GM23338 (cell line): ENCODE results near the gene SLC22A3. TPM values are rescaled to one million over a fixed set of nuclear protein-coding genes. Genes with fewer than 3 reads are reported as not detected.

Experiments used
- ATAC-seq: fragments of 200-7000 bp; cut with Tn5 transposase; 3 replicates; pipeline ENCODE4 v1.9.1; 2020
- DNase-seq: peaks from one replicate; pipeline ENCODE4 v3.0.0-alpha.2; 2015; ENCODE audit warnings: low spot score
- H2AFZ ChIP-seq: fragments of 200-600 bp; sonication (generic); 2 replicates; pipeline ENCODE4 v1.8.0; 2016; ENCODE audit warnings: antibody characterized with exemption, mild to moderate bottlenecking, moderate library complexity
- H3F3A ChIP-seq: fragments of 200-600 bp; sonication (generic); replicated peaks from 2 replicates; pipeline ENCODE4 v1.8.0; 2017; ENCODE audit warnings: antibody characterized with exemption, mixed run types, low read depth
- H3K27ac ChIP-seq: fragments of 200-600 bp; sonication (generic); 2 replicates; pipeline ENCODE4 v1.6.1; 2016; ENCODE audit warnings: low read depth
- H3K27me3 ChIP-seq: fragments of 200-600 bp; sonication (generic); 2 replicates; pipeline ENCODE4 v1.8.0; 2016; ENCODE audit warnings: mild to moderate bottlenecking, mixed run types, moderate library complexity; ENCODE audit not compliant: insufficient read depth
- H3K36me3 ChIP-seq: fragments of 200-600 bp; sonication (generic); 2 replicates; pipeline ENCODE4 v1.8.0; 2016; ENCODE audit warnings: mild to moderate bottlenecking; ENCODE audit not compliant: insufficient read depth
- H3K4me1 ChIP-seq: fragments of 200-600 bp; sonication (generic); 2 replicates; pipeline ENCODE4 v1.8.0; 2016; ENCODE audit warnings: mild to moderate bottlenecking, moderate library complexity; ENCODE audit not compliant: insufficient read depth
- H3K4me2 ChIP-seq: fragments of 200-600 bp; sonication (generic); 2 replicates; pipeline ENCODE4 v1.7.1; 2017; ENCODE audit warnings: mixed run types
- H3K4me3 ChIP-seq: fragments of 200-600 bp; sonication (generic); 2 replicates; pipeline ENCODE4 v1.6.1; 2016; ENCODE audit warnings: mixed run types
- H3K79me2 ChIP-seq: fragments of 200-600 bp; sonication (generic); replicated peaks from 2 replicates; pipeline ENCODE4 v1.8.0; 2017; ENCODE audit warnings: mild to moderate bottlenecking; ENCODE audit not compliant: insufficient read depth
- H3K9me2 ChIP-seq: fragments of 200-600 bp; sonication (generic); 2 replicates; pipeline ENCODE4 v1.8.0; 2017; ENCODE audit not compliant: insufficient read depth
- H4K20me1 ChIP-seq: fragments of 200-600 bp; sonication (generic); replicated peaks from 2 replicates; pipeline ENCODE4 v1.8.0; 2017; ENCODE audit warnings: mild to moderate bottlenecking; ENCODE audit not compliant: insufficient read depth
- H3K27ac Mint-ChIP-seq: 2 replicates; pipeline ENCODE4 v1.8.0; 2020; ENCODE audit warnings: inconsistent platforms, mild to moderate bottlenecking, moderate library complexity, mixed read lengths
- H3K27me3 Mint-ChIP-seq: 3 replicates; pipeline ENCODE4 v1.8.0; 2022; ENCODE audit warnings: low read depth, mild to moderate bottlenecking, moderate library complexity, mixed read lengths, inconsistent platforms; ENCODE audit not compliant: insufficient read depth, poor library complexity
- H3K36me3 Mint-ChIP-seq: 3 replicates; pipeline ENCODE4 v1.8.0; 2021; ENCODE audit warnings: low read depth, mild to moderate bottlenecking, inconsistent platforms, moderate library complexity, mixed read lengths
- H3K4me1 Mint-ChIP-seq: 3 replicates; pipeline ENCODE4 v1.8.0; 2020; ENCODE audit warnings: mild to moderate bottlenecking, inconsistent platforms, mixed read lengths
- H3K4me3 Mint-ChIP-seq: 3 replicates; pipeline ENCODE4 v1.8.0; 2021; ENCODE audit warnings: moderate library complexity, mild to moderate bottlenecking, inconsistent platforms, mixed read lengths
- H3K9me3 Mint-ChIP-seq: 3 replicates; pipeline ENCODE4 v1.8.0; 2020; ENCODE audit warnings: moderate library complexity, mild to moderate bottlenecking, inconsistent platforms, mixed read lengths
- CREB1 ChIP-seq: fragments of 250-450 bp; sonication (Bioruptor Pico); IDR thresholded peaks from 2 replicates; pipeline ENCODE4 v1.5.0; 2020; ENCODE audit warnings: low read depth, mild to moderate bottlenecking, moderate library complexity
- CTCF ChIP-seq, 2 experiments: fragments of 200-600 bp in 1 of 2; sonication (generic) in 1 of 2; conservative IDR thresholded peaks; 2 replicates each; pipeline versions ENCODE4 v1.5.1 to v1.6.1; 2016 to 2017; ENCODE audit warnings: antibody characterized with exemption in 2 of 2, low read depth in 2 of 2, mild to moderate bottlenecking in 2 of 2, moderate library complexity in 1 of 2
- ETS1 ChIP-seq: IDR thresholded peaks from 2 replicates; pipeline ENCODE4 v1.6.1; 2016; ENCODE audit warnings: antibody characterized with exemption
- EZH2 ChIP-seq: fragments of 200-600 bp; sonication (generic); IDR thresholded peaks from one replicate; pipeline ENCODE4 v1.8.0; 2017; ENCODE audit warnings: antibody characterized with exemption, mild to moderate bottlenecking, low read depth; ENCODE audit not compliant: unreplicated experiment
- EZH2phosphoT487 ChIP-seq: fragments of 200-600 bp; sonication (generic); IDR thresholded peaks from one replicate; pipeline ENCODE4 v1.8.1; 2018; ENCODE audit warnings: antibody characterized with exemption; ENCODE audit not compliant: unreplicated experiment
- JUNB ChIP-seq: IDR thresholded peaks from one replicate; pipeline ENCODE4 v1.6.1; 2016; ENCODE audit warnings: antibody characterized with exemption; ENCODE audit not compliant: unreplicated experiment
- NANOG ChIP-seq: IDR thresholded peaks from 2 replicates; pipeline ENCODE4 v1.6.1; 2016; ENCODE audit warnings: antibody characterized with exemption, borderline replicate concordance
- POLR2AphosphoS5 ChIP-seq: IDR thresholded peaks from 2 replicates; pipeline ENCODE4 v1.6.1; 2016; ENCODE audit warnings: antibody characterized with exemption, low read depth
- REST ChIP-seq: IDR thresholded peaks from one replicate; pipeline ENCODE4 v1.6.1; 2018; ENCODE audit warnings: antibody characterized with exemption; ENCODE audit not compliant: unreplicated experiment
- STAT1 ChIP-seq: IDR thresholded peaks from one replicate; pipeline ENCODE4 v1.6.1; 2016; ENCODE audit warnings: antibody characterized with exemption; ENCODE audit not compliant: unreplicated experiment
- ZNF114 ChIP-seq: fragments of 250-450 bp; sonication (Bioruptor Pico); IDR thresholded peaks from 2 replicates; pipeline ENCODE4 v1.5.0; 2020; ENCODE audit warnings: mild to moderate bottlenecking, moderate library complexity
- ZNF331 ChIP-seq: fragments of 250-450 bp; sonication (Bioruptor Pico); IDR thresholded peaks from 2 replicates; pipeline ENCODE4 v1.5.0; 2020; ENCODE audit warnings: low read depth, mild to moderate bottlenecking, moderate library complexity
- ZNF462 ChIP-seq: fragments of 250-450 bp; sonication (Bioruptor Pico); IDR thresholded peaks from 2 replicates; pipeline ENCODE4 v1.5.0; 2020; ENCODE audit warnings: mild to moderate bottlenecking, moderate library complexity
- polyA plus RNA-seq: library from polyadenylated mRNA; unstranded; fragments of >200 nt; fragmentation: Nextera tagmentation; extraction: Ambion mirVana; gene quantifications from 2 replicates; pipeline ENCODE4 v1.2.1, GENCODE V29; 2016
- total RNA-seq: library from RNA; depleted of rRNA; stranded (reverse); fragments of >200 nt; shearing (Covaris generic); gene quantifications from 2 replicates; pipeline ENCODE4 v1.2.3, GENCODE V29; 2014

The SLC22A3 gene
- total and polyA plus RNA-seq, 2 experiments from 2014 or later: 0.78 to 3.2 TPM

GRCh38 chr6:160329188-160329587 lies 19.0 kb upstream of the SLC22A3 start:
- no peak overlapping the region for H3K4me2 ChIP-seq
- no peaks in the 10 kb centered on the region; the same call in 2 of the 3 replicates for H3K4me1 Mint-ChIP-seq
- H3F3A ChIP-seq: no peaks in the 10 kb centered on the region
- H3K27me3 ChIP-seq: no peaks in the 10 kb centered on the region
- H3K27ac ChIP-seq: no peak overlapping the region
- H3K36me3 Mint-ChIP-seq: no peaks in the 10 kb centered on the region
- peaks cover 3% of the 10 kb centered on the region; the same call in 2 of the 3 replicates for H3K9me3 Mint-ChIP-seq
- ATAC-seq (no peak), DNase-seq (no peak)
- H3K4me3 Mint-ChIP-seq: no peak overlapping the region
- no peak for TF ChIP-seq ETS1
- no peak for TF ChIP-seq NANOG
- TF ChIP-seq REST: no peak
- no peak for TF ChIP-seq ZNF114 (CRISPR knock-in tag)
- no peak for TF ChIP-seq ZNF462 (CRISPR knock-in tag)
- no peak for TF ChIP-seq EZH2
- no peak for TF ChIP-seq CREB1 (CRISPR knock-in tag)
- no peak for TF ChIP-seq CTCF (conservative IDR thresholded peaks at IDR 0.05; ENCODE audit: low read depth in 2 of 2)
- TF ChIP-seq EZH2phosphoT487: no peak
- TF ChIP-seq STAT1: no peak
- no peak for TF ChIP-seq POLR2AphosphoS5
- no peak for TF ChIP-seq ZNF331 (CRISPR knock-in tag)
- no peak for TF ChIP-seq JUNB
- H3K79me2 ChIP-seq: no peaks in the 10 kb centered on the region
- no peak overlapping the region for H3K27ac Mint-ChIP-seq
- no peaks in the 10 kb centered on the region for H3K36me3 ChIP-seq
- H4K20me1 ChIP-seq: no peaks in the 10 kb centered on the region
- peaks cover 16% of the 10 kb centered on the region; the same call in 1 of the 2 replicates for H3K9me2 ChIP-seq
- H2AFZ ChIP-seq: no peak overlapping the region
- no peaks in the 10 kb centered on the region for H3K4me1 ChIP-seq
- peaks cover 6% of the 10 kb centered on the region for H3K27me3 Mint-ChIP-seq
- no peak overlapping the region for H3K4me3 ChIP-seq
